Type B pancreatic cell (in vitro differentiated cells): ENCODE data around the gene LRP2. TPM values are rescaled to one million over a fixed set of nuclear protein-coding genes. Genes with fewer than 3 reads are reported as not detected.

Source experiments
- DNase-seq: peaks from one replicate; pipeline ENCODE4 v3.0.0; 2021; ENCODE audit warnings: mixed read lengths; ENCODE audit not compliant: unreplicated experiment; ENCODE audit errors: extremely low spot score
- H3K27ac Mint-ChIP-seq: 2 replicates; pipeline ENCODE4 v1.8.0; 2021; ENCODE audit warnings: mild to moderate bottlenecking, mixed read lengths
- H3K27me3 Mint-ChIP-seq: 2 replicates; pipeline ENCODE4 v1.8.0; 2021; ENCODE audit warnings: mixed read lengths
- H3K36me3 Mint-ChIP-seq: 2 replicates; pipeline ENCODE4 v1.8.0; 2021; ENCODE audit warnings: mixed read lengths
- H3K4me1 Mint-ChIP-seq: one replicate; pipeline ENCODE4 v1.8.0; 2021; ENCODE audit warnings: mixed read lengths; ENCODE audit not compliant: unreplicated experiment
- H3K4me3 Mint-ChIP-seq: 2 replicates; pipeline ENCODE4 v1.8.0; 2021; ENCODE audit warnings: mild to moderate bottlenecking, mixed read lengths
- H3K9me3 Mint-ChIP-seq: 2 replicates; pipeline ENCODE4 v1.8.0; 2021; ENCODE audit warnings: mixed read lengths
- CTCF ChIP-seq: fragments of 200-600 bp; sonication (generic); conservative IDR thresholded peaks from 2 replicates; pipeline ENCODE4 v1.5.0; 2021; ENCODE audit warnings: antibody characterized with exemption, mild to moderate bottlenecking
- total RNA-seq: library from RNA; stranded (reverse); gene quantifications from 2 replicates; pipeline ENCODE4 v1.2.1, GENCODE V29; 2021; ENCODE audit warnings: low replicate concordance

LRP2 gene
- total RNA-seq, 1 donor from 2014 or later, result 22.7 TPM

GRCh38 chr2:169345486-169346437, 16.6 kb downstream of the LRP2 start:
- no peaks in the 10 kb centered on the region for H3K36me3 Mint-ChIP-seq
- H3K4me1 Mint-ChIP-seq, result peaks cover 13% of the 10 kb centered on the region
- H3K27ac Mint-ChIP-seq, result no peak overlapping the region
- DNase-seq, result no peak
- H3K9me3 Mint-ChIP-seq, result no peaks in the 10 kb centered on the region
- TF ChIP-seq CTCF, result no peak
- H3K27me3 Mint-ChIP-seq, result no peaks in the 10 kb centered on the region
- peak overlapping the region; percentile 10 for H3K4me3 Mint-ChIP-seq

- no peak for TF ChIP-seq CTCF
- Mint-ChIP-seq H3K4me3 (peak overlapping the region; percentile 10), H3K9me3 (no peaks in the 10 kb centered on the region), H3K4me1 (peaks cover 13% of the 10 kb centered on the region), H3K27me3 (no peaks in the 10 kb centered on the region), H3K27ac (no peak overlapping the region), H3K36me3 (no peaks in the 10 kb centered on the region)
- DNase-seq, result no peak
Measured at GRCh38 chr2:169344736-169345485, 17.4 kb downstream of the LRP2 start.

GRCh38 chr2:169343202-169343601, 19.1 kb downstream of the LRP2 start:
- DNase-seq, result no peak
- Mint-ChIP-seq H3K36me3 (no peaks in the 10 kb centered on the region), H3K27me3 (no peaks in the 10 kb centered on the region), H3K9me3 (no peaks in the 10 kb centered on the region), H3K4me1 (peaks cover 13% of the 10 kb centered on the region), H3K4me3 (no peak overlapping the region), H3K27ac (no peak overlapping the region)
- no peak for TF ChIP-seq CTCF

- no peak for DNase-seq
- no peak overlapping the region for H3K27ac Mint-ChIP-seq
- H3K36me3 Mint-ChIP-seq, result peaks cover 3% of the 10 kb centered on the region
- H3K4me1 Mint-ChIP-seq, result peaks cover 15% of the 10 kb centered on the region
- no peak for TF ChIP-seq CTCF
- H3K9me3 Mint-ChIP-seq, result no peaks in the 10 kb centered on the region
- H3K27me3 Mint-ChIP-seq, result peaks cover 9% of the 10 kb centered on the region
- H3K4me3 Mint-ChIP-seq, result no peak overlapping the region
Measured at GRCh38 chr2:169339657-169340056, 22.7 kb downstream of the LRP2 start.

GRCh38 chr2:169336695-169337094, 25.6 kb downstream of the LRP2 start:
- Mint-ChIP-seq H3K4me3 (no peak overlapping the region), H3K4me1 (peaks cover 8% of the 10 kb centered on the region), H3K9me3 (no peaks in the 10 kb centered on the region), H3K27me3 (peaks cover 9% of the 10 kb centered on the region), H3K27ac (no peak overlapping the region), H3K36me3 (peaks cover 3% of the 10 kb centered on the region)
- DNase-seq, result no peak
- TF ChIP-seq CTCF, result no peak
